GM15510 (cell line): ENCODE results near the gene CACNA1S.

Experiments
- POLR2A ChIP-seq: IDR thresholded peaks from 3 replicates; pipeline ENCODE4 v1.6.1; 2011; ENCODE audit warnings: borderline replicate concordance; ENCODE audit not compliant: insufficient read length; ENCODE audit errors: extremely low read depth

CACNA1S gene

DNA sequence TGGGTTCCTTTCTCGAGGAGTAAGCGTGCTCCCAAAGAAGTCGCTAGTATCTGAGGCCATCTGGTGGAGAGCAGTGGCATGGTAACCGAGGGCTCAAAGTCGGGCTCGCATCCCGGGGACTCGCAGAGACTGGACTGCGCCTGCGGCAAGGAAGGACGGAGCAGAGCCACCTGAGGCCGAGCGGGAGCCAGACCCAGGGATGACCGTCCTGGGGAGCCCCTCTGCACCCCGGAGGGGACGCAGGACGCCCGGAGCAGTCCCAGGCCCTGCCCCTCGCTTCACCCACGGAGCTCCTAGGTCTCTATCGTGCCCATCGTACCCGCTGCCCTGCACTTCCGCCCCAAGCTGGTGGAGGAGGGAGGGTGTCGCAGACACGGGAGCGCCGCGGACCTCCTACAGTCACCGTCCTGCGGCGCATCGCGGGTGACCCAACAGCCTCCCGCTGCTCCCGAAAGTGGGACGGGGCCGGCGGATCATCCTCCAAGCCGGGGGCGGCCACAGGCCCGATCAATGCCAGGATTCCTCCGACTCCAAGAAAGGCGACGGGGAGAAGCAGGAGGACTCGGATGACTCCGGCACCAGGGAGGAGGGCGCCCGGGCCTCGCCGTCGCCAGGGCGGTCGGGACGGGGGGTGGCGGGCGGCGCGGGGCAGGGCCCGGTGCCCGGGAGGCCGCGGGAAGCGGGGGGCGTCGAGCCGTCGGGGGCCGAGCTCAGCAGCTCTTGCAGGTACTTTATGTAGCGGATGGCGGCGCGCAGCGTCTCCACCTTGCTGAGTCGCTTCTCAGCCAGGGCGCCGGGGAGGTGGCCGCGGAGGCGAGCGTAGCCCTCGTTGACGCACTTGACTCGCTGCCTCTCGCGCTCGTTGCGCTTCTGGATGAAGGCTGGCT lies 2.3 kb upstream of the CACNA1S start:
- no peak for TF ChIP-seq POLR2A

GRCh38 chr1:201113451-201114244 lies 1.4 kb upstream of the CACNA1S start:
- no peak for TF ChIP-seq POLR2A

DNA sequence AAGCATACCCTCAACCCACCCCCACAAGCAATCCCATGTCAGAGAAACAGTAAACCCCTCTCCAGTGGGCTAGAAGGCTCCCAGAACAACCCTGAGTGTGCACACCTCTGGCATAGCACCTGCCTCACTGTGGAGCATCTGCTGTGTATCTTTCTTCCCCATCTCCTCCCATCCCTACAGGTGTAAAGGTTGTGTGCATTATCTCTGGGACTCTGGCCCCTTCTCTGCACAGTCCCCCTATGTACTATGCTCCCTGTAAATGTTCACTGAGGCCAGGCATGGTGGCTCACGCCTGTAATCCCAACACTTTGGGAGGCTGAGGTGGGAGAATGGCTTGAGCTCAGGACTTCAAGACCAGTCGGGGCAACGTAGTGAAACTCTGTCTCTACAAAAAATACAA lies 700 bp upstream of the CACNA1S start:
- no peak for TF ChIP-seq POLR2A

DNA sequence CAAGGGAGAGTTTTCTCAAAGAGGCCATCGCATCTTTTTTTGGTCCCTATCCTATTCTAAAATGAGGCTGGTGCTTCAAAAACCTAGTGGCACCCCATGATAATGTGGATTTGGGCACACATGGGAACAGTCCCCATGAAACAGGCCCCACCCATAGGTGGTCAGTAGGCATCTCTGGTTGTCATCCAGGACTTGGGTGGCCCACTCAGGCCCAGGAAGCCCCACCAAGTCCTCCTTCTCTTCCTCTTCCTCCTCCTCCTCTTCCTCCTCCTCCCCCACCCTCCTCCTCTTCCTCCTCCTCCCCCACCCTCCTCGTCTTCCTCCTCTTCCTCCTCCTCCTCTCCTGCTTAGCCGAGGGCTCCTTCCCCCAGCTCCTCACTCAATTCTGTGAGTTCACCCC lies 554 bp downstream of the CACNA1S start:
- TF ChIP-seq POLR2A, result no peak

- TF ChIP-seq POLR2A, result no peak
Measured at GRCh38 chr1:201111156-201111555, 1.1 kb downstream of the CACNA1S start.

DNA sequence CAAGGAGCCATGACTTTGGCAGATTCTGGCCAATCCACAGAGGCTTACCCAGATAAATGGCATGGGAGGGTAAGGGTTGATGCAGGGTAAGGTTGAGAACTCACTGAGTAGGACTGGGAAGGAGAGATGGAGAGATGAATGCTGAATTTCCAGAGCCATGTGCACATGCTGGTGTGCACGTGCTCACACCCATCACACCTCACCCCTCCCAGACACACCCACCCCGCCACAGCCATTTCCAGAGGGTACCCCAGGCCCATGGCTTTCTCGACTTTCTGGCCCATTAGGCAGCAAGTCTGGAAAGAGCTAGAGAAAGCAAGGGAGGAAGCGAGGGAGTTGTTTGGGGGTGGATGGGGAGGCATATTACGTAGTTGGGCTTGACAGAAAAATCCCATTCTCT lies 1.6 kb downstream of the CACNA1S start:
- no peak for TF ChIP-seq POLR2A

- no peak for TF ChIP-seq POLR2A
Measured at GRCh38 chr1:201110138-201110537, 2.1 kb downstream of the CACNA1S start.

- TF ChIP-seq POLR2A, result no peak
Measured at GRCh38 chr1:201109651-201110050, 2.6 kb downstream of the CACNA1S start.

GRCh38 chr1:201108614-201109013 lies 3.6 kb downstream of the CACNA1S start:
- no peak for TF ChIP-seq POLR2A

DNA sequence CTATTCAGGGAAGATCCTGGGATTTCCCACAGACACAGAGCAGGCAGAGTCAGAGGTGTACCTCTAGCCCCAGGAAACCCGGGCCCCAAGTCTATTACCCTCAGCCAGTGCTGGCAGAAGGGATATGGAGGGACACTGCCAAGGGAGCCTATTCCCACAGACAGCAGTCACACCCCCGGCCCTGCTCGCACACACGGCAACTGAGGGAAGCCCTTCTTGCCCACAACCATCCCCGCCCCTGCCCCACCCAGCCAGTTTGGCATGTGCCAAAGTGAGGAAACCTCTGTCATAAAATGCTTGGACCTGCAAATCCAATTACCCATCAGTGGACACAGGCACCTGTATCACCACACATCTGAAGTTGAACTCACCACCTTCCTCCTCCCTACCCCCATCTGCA lies 6.5 kb downstream of the CACNA1S start:
- no peak for TF ChIP-seq POLR2A

DNA sequence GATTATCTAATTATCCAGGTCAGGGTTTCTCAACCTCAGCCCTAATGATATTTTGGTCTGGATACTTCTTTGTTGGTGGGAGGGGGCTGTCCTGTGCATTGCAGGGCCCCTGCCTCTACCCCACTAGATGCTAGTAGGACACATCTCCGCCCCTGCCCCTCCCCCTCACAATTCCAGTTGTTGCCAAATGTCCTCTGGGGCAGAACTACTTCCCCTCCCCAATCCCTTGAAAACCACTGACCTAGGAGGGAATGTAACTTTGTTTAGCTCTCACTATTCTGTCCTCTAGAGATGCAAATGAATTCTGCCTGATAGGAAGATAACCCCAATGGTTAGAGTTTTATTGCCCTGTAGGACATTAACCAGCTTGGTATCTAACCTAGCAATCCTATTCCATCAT lies 8.1 kb downstream of the CACNA1S start:
- TF ChIP-seq POLR2A, result no peak

DNA sequence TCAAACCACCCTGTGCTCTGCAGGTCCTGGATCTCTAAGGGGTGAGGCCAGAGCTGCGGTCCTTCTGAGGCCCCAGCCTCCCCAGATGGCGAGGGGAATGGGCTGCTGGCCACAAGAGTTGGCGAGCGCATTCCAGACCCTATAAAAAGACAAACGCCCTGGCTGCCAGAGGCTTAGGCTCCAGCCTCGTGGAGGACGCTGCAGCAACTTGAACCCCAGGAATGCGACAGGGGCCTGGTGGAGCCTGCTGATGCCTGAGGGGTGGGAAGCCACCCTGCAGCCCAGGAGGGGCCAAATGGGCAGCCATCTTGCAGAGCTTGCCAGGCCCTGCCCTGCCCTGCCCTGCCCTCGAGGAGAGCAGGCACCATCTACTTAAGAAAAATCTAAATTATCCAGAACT lies 8.6 kb downstream of the CACNA1S start:
- no peak for TF ChIP-seq POLR2A

GRCh38 chr1:201100169-201100930 lies 11.9 kb downstream of the CACNA1S start:
- no peak for TF ChIP-seq POLR2A

- TF ChIP-seq POLR2A, result no peak
Measured at GRCh38 chr1:201098992-201099677, 13.1 kb downstream of the CACNA1S start.
